NCI-H2227 (cell line): ENCODE results near the gene RAC3.

Source experiments
- DNase-seq: peaks from one replicate; lab custom pipeline; 2025; ENCODE audit not compliant: unreplicated experiment; lab: John Stamatoyannopoulos, UW

The RAC3 gene

DNA sequence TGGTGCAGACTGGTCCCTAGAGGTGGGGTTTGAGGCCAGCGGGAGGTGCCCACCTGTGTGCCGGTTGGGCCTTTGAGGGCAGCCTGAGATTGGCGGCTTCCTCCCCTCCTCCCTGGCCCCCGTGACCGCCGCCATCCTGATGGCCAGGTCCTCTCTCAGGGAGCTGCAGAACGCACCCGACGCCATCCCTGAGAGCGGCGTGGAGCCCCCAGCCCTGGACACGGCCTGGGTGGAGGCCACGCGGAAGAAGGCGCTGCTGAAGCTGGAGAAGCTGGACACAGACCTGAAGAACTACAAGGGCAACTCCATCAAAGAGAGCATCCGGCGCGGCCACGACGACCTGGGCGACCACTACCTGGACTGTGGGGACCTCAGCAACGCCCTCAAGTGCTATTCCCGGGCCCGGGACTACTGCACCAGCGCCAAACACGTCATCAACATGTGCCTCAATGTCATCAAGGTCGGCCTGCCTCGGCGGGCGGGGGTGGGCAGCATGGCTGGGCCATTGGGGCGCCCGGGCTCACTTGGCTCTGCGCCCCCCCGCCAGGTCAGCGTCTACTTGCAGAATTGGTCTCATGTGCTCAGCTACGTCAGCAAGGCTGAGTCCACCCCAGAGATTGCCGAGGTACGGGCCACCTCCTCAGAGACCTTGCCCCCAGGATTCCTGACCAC, 23.0 kb downstream of the RAC3 start:
- DNase-seq = no peak

DNA sequence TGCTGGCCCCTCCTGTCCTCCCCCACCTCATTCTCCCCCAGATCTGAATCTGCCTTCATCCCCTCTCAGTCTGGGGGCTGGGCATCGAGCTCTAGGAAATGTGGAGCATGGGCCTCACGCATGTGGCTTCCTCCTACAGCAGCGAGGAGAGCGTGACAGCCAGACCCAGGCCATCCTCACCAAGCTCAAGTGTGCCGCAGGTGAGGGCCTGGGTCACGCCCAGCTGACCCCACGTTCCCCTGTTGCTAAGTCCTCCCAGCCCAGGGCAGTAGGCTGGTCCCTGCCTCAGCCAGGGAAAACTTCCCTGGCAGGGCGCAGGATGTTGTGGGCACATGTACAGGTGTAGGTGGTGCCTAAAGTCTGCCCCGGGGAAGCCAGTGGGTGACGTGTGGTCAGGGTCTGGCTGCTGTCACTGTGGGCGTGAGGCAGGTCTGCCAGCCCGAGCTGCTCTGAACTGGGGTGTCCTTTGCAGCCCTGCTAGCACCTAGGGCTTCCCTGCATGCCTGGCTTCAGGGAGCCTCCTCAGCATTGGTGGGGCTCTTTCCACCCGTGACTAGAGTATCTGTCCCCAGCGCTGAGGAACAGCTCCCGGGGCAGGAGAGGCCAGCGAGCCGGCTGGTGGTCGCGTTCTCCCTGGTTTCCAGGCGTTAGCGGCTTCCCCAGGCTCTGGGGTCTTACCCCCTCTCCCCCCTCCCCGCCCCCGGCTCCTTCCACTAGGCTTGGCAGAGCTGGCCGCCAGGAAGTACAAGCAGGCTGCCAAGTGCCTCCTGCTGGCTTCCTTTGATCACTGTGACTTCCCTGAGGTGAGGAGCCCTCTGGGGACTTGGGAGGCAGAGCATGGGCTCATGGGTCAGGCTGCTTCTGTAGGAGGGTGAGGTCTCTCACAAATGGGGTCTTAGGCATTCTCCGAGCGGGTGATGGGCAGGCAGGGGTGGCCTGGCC, 23.8 kb downstream of the RAC3 start:
- DNase-seq = no peak

DNA sequence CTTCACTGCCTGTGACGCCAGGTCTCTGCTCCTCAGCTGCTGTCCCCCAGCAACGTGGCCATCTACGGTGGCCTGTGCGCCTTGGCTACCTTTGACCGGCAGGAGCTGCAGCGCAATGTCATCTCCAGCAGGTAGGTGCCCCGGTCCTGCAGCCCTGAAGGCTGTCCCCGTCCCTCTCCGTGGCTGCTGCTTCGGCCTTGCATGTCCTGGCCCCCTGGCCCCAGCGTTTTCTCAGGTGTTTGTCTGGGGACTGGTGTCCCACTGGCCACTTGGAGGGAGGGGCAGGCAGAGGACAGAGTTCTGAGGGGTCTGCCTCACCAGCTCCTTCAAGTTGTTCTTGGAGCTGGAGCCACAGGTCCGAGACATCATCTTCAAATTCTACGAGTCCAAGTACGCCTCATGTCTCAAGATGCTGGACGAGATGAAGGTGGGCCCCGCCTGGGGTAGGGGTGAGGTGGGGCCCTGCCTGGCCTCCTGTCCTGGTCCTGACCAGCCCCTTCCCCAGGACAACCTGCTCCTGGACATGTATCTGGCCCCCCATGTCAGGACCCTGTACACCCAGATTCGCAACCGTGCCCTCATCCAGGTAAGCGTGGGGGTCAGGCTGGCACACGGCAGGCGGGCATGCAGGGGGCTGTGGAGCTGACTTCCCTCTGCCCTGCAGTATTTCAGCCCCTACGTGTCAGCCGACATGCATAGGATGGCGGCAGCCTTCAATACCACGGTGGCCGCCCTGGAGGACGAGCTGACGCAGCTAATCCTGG, 24.7 kb downstream of the RAC3 start:
- DNase-seq = no peak

DNA sequence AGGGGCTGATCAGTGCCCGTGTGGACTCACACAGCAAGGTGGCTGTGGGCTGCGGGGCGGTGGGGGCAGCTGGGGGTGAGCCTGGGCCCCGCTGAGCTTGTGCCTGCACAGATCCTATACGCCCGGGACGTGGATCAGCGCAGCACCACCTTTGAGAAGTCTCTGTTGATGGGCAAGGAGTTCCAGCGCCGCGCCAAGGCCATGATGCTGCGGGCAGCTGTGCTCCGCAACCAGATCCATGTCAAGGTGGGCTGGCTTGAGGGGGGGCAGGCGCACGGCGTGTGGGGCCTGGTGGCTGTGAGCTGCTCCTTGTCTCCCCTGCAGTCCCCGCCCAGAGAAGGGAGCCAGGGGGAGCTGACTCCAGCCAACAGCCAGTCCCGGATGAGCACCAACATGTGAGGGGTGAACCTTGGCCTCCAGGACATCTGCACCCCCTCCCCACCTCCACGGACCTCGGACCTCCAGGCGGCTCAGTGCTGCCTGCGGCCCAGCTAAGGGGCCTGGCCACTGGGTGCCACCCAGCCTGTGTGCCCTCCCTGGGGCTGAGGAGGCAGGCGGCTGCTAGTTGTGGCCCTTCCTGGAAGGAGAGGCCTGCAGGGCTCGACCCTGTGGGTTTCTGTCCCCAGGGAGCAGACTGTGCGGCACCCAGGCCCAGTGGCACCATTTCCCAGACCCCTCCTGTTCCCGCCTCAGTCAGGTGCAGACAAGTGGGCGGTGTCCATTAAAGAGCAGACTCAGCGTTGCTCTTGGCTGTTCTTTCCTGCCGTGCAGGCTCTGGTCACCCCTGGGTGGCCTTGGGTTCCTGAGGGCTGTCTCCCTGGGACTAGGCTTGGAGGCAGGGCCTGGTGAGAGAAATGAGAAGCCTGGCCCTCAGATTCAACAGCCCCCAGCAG, 25.5 kb downstream of the RAC3 start:
- no peak for DNase-seq

DNA sequence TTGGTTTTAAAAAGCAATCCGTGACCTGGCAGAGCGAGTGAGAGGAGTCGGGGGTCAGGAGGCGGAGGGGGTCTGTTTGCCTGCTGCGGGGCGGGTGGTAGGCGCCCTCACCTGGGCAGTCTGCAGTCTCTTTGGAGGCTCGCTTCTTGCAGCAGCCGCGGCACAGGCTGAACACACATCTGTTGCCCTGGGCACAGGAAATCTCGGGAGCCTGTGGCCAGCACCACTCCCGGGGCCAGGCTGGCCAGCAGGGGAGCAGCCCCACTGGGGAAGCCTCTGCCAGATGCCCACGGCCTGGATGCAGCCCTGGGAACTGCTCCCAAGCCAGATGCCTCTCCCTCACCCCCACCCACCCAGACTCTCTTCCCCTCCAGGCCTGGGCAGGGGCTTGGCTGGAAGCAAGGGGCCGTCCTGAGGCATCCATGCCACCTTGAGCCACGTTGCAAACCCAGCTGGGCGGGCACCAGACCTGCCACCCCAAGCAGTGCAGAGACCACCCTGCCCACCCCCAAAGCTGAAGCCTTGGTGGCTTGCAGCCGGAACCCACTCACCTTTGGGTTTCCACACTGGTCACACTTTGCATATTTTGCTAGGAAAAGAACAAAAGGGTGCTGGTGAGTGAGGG, 26.9 kb downstream of the RAC3 start:
- no peak for DNase-seq

DNA sequence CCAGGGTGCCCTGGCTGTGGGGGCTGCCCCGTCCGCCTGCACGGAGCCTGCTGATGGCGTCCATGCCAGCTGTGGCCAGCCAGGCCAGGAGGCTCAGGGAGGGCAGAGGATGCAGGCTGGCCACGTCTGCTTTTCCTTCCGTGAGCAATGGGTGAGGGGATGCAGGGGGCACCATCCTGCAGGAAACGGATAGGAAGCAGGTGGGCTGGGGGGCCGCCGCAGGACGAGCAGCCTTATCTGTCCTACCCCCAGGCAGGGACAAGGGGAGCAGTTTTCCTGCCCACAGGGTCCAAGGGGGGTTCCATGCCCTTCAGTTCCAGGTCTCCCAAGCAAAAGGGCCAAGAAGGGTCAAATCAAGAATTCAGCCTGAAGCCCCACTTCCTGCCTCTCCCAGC, 27.4 kb downstream of the RAC3 start:
- DNase-seq = no peak

DNA sequence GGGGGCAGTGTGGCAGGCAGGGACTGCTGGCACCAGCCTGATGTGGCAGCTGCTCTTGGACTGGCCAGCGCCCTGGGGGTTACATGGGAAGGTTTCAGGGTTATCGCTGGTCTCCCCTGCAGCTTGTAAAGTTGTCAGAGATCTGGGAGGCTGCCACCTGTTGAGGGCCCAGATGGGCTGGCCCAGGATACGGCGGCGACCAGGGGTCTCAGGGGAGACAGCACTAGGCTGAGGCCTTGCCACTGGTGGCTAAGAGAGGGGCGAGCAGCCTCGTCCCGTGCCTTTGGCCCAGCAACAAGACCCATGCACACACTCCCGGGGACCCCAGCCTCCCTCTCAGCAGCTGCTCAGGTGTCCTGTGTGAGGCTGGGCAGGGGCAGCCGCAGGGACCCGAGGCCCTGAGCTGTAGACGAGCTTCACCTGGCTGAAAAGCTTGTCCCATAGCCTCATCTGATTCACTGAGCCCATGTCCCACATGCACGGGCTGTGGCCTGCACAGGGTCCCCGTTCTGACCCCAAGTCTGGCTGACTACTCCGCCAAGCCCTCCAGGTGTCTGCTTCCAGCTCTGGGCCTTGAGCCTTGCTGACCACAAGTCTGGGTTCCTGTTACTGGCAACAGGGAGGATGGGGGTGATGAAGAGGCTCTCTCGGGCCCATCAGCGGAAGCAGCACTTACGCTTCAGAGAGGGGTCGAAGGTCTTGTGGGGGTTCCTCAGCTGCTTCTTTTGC, 28.0 kb downstream of the RAC3 start:
- no peak for DNase-seq

DNA sequence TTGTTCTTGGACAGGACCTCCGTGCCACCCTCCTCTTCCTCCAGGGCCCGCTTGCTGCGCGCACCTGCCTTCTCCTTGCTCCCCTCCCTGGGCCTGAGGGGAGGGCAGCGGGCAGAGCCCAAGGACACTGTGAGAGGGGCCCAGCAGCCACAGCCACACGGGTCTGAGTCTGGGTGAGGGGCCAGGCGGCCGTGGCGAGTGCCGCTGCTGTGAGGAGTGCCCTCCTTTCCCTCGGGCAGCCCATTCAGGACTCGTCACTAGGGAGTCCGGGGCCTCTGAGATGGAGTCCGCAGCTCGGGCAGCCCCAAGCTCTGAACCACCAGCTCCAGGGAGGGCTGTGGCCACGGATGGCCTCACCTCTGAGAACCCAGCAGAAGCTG, 28.5 kb downstream of the RAC3 start:
- DNase-seq = no peak

DNA sequence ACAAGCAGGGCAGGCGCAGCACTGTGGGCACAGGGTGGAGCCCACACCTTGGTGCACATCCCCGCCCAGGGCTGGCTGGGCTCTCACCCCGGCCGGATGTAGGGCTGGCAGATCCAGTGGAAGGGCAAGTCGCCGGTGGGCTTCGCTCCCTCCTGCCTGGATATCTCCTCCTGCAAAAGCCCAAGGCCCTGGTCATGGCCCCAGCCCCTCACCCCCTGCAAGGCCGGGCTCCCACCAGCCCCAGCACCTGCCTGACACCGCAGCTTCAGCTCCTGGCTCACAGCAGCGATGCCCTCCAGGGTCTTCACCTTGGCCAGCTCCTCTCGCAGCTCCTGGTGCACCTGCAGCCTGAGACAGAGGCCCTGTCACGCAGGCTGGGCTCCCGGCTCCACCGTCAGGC, 29.1 kb downstream of the RAC3 start:
- DNase-seq = no peak

DNA sequence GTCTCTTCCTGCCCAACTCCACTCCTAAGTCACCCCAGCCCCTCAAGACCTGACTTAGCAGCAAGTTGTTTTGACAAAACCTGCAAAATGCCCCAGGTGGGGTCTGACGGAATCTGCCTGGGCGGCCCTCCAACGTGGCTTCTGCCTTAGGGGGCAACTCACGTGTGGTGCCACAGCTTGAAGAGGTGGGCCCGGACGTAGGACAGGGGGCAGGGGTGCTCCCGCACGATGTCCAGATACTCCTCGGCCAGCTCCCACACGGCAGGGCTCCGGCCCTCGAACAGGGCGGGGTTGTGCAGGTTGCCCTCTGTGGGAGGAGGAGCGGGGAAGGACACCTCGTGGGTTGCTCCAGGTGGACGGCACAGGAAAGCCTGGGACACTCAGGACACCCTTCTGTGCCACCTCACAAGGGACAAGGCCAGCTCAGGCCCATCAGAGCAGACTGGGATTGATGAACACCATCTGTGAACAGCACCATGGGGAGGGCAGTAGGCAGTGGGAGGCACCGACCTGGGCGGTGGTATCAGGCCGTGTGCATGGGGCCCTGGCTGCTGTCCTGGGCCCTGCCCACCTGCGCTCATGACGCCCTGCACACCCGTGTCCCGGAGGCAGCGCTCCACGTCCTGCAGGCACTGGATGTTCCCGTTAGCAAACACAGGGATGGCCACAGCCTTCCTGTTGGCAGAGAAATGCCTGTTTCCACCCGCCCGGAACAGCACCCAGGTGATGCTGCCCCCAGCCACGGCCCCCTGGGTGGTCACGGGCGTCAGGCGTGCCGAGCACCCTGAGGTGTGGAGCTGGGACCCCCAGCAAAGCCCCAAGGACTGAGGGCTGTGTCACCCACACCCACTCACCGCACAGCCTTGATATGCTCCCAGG, 29.8 kb downstream of the RAC3 start:
- no peak for DNase-seq

DNA sequence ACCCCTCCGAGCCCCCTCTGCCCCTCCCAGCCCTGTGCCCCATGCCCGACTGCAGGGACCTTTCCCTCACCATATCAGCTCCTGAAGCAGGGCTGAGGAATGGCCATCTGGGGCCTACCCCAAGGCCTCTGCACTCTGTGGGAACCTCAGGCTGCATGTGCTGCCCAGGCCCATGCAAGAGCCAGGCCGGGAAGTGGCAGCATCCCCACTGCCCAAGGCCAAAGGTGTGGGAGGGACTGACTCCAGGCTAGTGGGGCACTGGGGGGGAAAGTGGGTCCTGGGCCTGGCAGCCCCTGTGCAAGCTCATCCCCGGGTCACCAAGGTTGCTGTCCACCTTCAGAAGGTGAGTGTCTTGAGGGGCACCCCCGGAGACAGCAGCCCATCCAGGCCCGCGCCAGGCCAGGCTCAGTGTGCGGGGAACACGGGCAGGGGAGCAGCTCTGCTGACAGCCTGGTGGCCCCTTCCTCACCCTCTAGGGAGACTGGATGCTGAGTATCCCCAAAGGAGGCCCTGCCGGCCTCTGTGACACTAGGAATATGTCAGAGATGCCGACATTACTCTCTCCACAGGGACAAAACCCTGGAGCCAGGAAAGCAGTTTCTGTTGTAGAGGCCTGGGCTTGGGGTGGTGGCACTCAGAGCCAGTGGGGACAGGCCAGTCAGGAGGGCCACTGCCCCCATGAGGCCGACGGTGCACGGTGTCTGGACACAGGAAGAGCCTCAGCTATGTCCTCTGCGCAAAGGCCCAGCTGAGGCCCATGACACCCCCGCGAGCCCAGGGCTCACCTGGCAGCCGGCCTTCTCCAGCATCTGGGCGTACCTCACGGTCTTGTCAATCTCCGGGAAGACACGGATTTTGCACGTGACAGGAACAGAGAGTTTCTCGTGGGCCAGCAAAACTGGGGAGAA, 30.9 kb downstream of the RAC3 start:
- no peak for DNase-seq

DNA sequence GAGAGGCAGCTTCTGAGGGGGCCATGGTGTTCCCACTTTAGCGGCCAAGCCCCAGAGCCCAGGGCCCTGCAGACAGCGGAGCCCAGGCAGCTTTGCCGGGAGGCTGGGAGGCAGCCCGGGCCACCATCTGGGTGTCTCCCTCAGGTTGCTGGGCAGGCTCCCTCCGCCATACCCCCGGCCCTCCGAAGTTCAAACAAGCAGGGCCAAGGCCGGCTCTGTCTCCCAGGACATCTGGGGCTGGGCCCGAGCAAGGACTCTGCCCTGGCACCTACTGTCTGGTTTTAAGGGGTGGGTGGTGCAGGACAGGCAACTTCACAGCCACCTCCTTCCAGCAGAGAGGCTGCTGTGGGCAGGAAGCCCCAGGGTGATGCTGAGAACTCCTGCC, 31.5 kb downstream of the RAC3 start:
- no peak for DNase-seq

DNA sequence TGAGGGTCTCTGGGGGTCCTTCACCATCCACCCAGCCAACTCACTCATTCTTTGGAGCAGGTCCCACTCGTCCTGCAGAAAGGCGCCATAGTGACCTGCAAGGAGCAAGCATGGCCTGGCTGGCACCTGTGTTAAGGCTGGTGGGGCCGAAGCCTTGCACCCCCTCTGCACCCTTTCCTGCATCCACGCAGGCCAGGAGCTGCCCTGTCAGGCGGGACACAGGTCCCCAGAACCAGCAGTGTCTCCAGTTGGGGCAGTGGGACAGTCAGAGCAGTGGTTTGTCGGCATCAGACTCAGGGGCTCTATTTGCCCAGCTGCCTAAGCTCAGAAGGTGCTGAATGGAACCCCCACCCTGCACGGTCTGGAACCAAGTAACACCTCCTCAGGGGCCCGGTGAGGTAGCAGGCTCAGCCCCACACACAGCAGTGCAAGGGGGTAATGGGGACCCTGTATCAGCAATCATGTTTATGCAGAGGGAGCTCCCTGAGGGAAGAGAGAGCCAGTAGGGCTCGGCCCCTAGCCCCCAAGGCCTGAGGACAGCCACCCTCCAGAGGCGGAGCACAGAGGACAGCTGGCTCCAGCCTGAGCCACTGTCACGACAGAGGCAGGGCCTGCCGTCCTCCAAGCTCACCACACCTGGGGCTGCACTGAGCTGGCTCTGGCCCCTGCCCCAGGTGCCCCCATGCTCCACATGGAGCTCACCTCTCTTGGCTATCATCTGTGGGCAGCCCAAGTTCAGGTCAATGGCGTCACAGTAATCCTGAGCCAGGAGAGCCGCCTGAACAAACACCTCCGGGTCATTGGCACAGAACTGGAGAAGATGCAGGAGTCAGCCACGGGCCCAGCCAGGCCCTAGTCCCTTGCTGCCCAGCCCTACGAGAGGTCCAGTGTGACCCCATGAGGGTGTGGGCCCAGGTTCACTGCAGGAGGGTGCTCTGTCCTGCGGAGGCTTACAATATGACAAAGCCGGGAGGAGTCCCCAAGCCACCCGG, 32.2 kb downstream of the RAC3 start:
- no peak for DNase-seq

DNA sequence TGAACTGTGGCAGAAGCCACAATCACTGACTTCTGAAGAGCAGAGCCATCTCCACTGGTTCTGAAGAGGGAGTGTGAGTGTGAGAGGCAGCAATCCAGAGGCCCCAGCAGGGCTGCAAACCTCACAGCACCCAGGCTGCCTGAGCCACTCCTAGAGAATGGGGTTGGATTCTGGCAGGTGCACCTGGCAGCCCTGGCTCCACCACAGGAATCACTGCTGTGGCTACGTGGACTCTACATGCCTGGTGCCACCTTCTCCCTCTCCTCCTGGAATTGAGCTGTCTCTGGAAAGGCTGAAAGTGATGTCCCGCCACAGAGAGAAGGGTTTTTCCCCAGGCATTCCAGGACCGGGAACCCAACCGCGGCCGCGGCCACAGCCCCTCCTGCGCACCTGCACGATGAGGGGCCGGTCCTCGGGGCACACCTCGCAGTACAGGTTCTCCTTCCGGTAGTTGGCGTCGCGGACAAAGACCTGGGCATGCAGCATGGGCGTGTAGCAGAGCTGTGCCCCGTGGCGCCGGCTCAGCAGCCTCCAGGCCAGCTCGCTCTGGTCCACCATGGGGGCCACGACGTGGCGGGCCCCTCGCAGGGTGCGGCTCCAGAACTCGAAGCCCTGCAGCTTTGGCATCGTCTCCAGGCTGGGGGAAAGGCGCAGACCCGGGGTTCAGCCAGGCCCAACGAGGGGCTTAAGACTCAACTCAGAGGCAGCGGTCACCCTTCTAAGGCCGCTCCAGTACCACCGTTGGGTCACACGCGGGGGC, 33.1 kb downstream of the RAC3 start:
- DNase-seq = no peak

DNA sequence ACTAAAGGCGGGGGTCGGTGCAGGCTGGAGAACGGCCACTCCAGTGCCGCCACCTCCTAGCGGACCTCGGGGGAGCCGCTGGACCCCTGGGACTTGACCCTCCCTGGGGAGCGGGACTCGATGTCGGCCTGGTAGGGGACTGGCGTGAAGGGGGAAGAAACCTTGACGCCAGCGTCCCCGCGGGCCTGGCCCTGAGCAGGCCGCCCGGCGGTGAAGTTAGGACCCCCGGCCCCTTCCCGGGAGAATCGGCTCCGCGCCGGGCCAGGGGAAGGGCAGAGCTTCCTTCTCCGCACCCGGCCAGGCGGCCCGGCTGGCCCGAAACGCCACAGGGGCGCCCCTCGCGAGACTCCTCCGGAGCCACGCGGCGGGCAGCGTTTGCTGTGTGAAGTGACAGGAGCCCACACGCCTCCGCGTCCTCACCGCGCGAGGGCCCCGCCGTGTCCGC, 33.7 kb downstream of the RAC3 start:
- no peak for DNase-seq
